Hindlimb muscle (tissue), 1 donor: Measurements from ENCODE around the gene RASSF1. TPM values are rescaled to one million over a fixed set of nuclear protein-coding genes. Genes with fewer than 3 reads are reported as not detected.
A peak's percentile ranks its signal among the peaks of the same experiment; 100 is the strongest.

Source experiments
- DNase-seq: peaks from one replicate; pipeline ENCODE4 v3.0.0-alpha.2; 2013
- polyA plus RNA-seq: library from polyadenylated mRNA; unstranded; fragments of 120-200 nt; gene quantifications from one replicate; pipeline ENCODE4 v1.2.1, GENCODE V29; 2013; ENCODE audit not compliant: insufficient read length

The RASSF1 gene
- polyA plus RNA-seq, 1 donor: 36.3 TPM

- no peak for DNase-seq
These were observed 25.2 kb upstream of the RASSF1 start for GRCh38 chr3:50365842-50366220.

- DNase-seq: peak; percentile 72
These were observed 24.6 kb upstream of the RASSF1 start for GRCh38 chr3:50365080-50365841.

DNA sequence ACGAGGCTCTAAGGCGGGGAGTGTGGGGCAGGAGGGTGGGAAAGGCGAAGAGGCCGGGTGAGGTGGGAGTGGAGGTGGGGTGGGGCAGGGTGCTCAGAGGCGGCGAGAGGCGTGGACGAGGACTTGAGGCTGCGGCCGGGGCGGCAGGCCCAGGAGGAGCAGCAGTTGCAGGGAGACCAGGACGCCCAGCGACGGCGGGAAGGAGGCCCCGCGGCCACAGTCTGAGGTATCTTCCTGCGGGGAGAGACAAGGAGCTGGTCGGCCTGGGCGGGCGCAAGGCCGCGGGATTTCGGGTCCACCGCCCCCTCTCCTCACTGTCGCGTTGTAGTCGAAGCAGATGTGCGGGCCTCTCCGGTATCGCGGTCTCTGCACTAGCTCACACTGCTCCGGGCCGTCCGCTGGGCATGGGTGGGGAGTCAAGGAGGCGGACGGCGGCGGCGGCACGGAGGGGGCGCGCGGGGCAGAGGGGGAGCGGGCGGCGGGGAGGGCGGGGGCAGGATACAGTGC, 24.0 kb upstream of the RASSF1 start:
- DNase-seq: no peak

- DNase-seq: no peak
These were observed 19.1 kb upstream of the RASSF1 start for GRCh38 chr3:50359760-50360110.

DNA sequence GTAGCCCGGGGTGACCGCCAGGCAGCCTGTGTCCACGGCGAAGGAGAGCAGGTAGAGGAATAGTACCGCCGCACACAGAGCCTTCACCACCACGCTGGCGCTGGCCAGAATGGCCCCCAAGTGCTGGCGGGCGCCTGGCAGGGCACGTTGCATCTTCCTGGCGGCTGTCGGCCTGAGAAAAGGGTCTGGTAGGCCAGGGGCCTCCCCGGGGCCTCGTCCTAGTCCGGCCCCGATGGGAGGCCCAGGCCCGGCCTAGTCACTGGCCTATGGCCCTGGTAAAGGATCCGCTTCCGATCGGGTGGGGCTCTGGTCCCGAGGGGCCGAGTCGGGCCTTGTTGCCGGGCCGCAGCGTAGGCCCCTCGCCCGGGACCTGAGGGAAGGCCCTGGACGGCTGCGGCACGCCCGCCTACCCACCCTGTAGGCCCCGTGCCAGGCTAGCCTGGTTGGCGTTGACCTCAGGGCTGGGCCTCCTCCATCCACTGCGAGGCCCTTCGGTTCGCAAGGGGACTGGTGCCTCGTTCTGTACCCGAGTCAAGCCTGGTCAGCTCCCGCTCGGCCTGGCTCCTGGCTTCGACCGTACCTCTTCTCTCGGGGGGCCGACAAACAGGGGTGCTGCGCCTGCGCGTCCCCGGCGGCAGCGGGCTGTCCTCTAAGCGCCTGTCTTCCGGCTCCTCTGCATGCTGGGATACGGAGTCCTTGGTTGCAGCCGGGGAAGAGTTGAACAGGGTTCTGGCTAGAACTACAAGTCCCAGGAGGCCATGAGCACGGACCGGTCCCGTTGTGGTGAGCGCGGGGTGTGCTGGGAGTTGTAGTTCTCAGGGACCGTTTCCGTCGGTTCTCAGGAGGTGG, 18.5 kb upstream of the RASSF1 start, which contains the start of gene TMEM115:
TMEM115 (minus strand) TSS at position 611 of the 849 bp plus-strand sequence; CDS start at position 153, 458 bp downstream.
- peak; percentile 98 for DNase-seq

DNA sequence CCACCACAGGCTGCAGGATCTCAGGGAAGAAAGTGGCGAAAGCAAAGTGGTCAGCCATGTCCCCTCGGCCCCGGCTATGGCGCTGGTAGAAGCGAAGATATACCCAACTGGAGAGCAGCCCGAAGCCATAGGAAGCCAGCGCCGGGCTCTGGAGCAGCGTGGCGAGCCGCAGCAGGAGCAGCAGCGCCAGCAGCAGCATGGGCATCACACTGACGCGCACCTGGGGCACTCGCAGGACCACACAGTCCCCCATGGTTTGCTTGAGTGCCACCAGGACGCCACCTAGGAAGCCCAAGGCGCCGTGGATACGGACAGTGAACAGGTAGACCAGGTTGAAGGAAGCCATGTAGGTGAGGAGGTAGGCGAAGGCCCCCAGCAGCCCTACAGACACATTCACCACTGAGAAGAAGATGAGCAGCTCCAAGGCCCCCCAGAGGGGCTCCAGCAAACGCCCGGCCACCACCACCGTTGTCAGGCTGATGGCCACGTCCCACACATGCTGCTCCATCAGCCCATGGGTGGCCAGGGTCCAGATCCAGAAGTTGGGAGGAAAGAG, 17.8 kb upstream of the RASSF1 start:
- no peak for DNase-seq

GRCh38 chr3:50357481-50357880, 16.8 kb upstream of the RASSF1 start:
- DNase-seq: no peak

DNA sequence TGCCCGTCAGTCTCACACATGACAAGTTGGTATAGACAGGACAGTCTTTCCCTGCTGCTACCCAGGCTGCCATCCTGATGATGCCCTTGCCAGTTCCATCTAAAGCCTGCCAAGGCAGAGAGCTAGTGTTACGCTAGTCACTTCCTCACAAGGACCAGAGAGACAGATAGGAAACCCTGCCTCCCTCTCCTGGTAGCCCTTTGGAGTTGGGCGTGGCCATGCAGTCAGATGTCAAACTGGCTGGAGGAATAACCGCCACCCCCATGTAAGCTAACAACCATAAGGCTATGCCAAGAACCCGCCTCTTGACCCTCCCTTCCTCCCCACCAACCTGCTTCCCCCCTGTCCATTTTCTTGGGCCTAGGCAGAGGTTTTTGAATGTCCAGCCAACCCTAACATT, 15.9 kb upstream of the RASSF1 start:
- DNase-seq: no peak

DNA sequence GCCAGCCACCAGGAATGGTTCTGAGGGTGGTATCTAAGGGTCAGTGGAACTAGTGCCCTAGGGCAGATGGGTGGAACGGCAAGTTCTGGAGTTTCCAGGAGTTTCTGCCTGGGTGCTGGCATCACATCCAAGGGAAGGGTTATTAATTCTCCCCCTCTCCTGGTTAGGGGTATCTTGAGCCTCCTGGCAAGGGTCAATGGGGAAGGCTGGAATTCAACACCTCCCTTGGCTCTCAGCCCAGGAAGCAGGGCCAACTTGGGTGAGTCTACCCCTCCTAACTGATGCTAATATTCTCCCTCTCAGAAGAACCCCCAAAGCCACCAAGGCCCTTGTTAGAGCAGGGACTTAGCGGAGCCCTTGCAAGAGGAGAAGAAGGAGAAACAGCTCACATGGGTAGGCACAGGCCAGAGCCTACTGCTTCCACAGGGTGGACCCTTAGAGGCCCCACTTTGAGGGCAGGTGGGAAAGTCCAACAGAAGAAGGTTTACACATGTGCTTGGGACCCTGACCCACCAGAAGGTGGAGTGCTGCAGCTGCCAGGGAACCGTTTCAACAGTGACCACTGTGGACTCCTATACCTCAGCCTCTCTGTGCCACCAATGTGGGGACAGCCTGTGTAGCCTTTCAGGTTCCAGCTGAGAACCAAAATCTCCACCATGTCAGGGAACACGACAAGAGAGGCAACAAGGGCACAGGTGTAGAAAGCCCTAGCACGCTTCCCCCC, 15.4 kb upstream of the RASSF1 start:
- DNase-seq: no peak

- no peak for DNase-seq
These were observed 14.2 kb upstream of the RASSF1 start for GRCh38 chr3:50354850-50355249.

DNA sequence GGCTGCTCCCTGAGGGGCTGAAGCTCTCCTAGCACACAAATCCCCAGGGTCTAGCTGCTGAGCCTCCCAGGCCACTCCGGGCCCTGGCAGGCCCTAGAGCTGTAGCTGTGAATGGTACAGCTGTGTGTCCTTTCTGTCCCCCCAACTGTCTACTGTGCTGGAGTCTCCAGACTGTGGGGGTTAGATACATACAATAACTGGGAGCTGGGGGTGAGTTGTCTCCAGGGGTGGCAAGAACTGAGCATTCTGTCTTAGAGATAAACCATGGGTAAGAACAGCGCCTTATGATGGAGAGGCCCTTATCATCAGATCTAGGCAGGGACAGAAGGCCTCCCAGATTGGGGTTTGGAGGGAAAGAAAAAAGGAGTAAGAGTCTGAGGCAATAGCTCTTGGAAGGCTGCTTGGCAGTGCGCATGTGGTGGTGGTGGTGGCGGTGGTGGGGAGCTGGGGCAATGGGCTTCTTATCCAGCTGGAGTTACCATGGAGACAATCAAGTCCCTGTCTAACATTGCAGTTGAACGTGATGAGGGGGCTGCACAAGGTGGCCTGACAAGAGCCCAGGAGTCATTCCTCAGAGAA, 13.6 kb upstream of the RASSF1 start:
- no peak for DNase-seq

DNA sequence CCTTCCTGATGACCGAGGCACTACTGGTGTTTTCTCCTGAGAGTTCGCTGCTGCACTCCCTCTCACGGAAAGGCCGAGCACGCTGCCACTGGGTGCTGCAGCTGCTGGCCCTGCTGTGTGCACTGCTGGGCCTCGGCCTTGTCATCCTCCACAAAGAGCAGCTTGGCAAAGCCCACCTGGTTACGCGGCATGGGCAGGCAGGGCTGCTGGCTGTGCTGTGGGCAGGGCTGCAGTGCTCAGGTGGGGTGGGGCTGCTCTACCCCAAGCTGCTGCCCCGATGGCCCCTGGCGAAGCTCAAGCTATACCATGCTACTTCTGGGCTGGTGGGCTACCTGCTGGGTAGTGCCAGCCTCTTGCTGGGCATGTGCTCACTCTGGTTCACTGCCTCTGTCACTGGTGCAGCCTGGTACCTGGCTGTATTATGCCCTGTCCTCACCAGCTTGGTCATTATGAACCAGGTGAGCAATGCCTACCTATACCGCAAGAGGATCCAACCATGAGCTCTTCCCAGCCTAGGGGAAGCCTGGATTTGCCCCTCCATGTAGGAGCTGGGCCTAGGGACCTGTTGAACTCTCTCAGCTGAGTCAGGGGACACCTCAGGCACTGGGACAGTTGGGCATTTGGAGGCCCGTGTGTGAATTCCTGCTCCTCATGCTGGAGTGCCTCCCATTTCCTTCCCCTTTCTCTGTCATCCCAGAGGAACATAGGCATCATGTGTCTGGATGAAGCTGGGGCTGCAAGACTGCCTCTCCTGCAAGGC, 12.8 kb upstream of the RASSF1 start:
- DNase-seq: no peak

DNA sequence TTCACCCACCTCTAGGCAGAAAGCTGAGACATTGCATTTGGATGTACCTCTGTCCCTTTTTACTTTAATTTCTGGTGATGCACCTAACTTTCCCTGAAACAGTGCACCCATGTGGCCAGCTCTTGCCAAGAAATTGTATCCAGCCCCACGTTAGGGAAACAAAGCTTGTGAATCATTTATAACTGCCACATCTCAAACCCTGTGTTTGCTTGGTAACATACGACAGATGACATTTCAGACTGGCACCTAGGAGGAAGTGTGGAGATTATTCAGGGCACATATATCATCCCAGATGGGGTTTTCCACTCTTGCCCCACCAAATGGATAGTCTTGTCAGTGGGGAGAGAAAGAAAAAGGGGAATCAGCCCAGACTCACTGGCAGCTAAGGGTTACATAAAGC, 12.1 kb upstream of the RASSF1 start:
- no peak for DNase-seq

DNA sequence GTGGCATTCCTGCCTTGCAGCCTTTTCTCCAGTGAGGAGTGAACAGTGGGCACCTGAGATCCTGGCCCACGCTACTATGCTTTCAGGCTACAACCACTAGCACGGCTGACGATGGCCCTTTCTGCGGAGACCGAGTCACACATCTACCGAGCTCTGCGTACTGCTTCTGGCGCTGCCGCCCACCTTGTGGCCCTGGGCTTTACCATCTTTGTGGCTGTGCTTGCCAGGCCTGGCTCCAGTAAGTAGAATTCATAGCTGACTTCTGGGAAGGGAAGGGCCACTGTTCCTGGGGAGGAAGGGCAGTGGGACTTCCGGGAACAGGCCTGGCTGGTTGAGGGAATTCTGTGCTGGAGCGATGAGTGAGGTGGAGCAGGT, 10.7 kb upstream of the RASSF1 start:
- DNase-seq: no peak

DNA sequence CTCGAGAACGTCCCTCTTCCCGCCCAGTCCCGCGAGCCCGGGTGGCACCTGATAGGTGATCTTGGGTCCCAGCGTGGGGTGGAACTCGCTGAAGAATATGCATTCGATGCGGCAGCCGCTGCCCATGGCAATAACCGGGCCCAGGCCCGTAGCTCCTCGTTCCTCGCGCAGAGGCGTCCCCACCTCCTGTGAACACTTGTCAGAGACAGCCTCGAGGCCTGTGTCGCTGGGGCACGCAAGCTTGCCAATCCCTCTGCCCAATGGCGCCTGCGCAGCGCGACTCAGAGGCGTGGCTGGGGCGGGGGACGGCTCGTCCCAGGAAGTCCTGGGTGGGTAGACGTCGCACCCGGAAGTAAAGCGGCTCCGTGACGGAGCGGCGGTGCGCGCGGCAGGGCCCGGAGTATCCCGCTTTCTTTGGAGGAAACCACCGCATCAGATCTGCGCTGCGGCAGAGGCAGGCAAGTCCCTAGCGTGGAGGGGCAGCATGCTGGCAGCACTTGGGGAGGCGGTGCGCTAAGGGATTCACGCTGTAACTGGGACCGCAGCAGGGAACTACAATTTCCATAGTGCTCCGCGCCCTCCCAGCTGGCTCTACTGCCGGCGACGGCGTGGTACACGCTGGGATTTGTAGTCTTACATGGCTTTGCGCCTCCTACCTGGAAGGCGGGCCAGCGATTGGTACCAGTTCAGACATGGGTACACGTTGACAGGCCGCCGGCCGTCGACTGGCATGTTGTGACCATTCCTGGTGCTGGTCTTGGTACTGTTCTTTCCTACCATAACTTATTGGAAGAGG, 10.1 kb upstream of the RASSF1 start, which contains the start of the genes CYB561D2 and NPRL2:
CYB561D2 (plus strand) TSS at position 336 of the 796 bp plus-strand sequence. CDS start 572 bp downstream, outside the sequence.
NPRL2 (minus strand) TSS at position 249 of the 796 bp plus-strand sequence; CDS start at position 126, 123 bp downstream.
- DNase-seq: peak; percentile 95

- DNase-seq: no peak
These were observed 9.5 kb upstream of the RASSF1 start for GRCh38 chr3:50350213-50350526.

- peak; percentile 73 for DNase-seq
These were observed 6.7 kb upstream of the RASSF1 start for GRCh38 chr3:50347187-50347813.

DNA sequence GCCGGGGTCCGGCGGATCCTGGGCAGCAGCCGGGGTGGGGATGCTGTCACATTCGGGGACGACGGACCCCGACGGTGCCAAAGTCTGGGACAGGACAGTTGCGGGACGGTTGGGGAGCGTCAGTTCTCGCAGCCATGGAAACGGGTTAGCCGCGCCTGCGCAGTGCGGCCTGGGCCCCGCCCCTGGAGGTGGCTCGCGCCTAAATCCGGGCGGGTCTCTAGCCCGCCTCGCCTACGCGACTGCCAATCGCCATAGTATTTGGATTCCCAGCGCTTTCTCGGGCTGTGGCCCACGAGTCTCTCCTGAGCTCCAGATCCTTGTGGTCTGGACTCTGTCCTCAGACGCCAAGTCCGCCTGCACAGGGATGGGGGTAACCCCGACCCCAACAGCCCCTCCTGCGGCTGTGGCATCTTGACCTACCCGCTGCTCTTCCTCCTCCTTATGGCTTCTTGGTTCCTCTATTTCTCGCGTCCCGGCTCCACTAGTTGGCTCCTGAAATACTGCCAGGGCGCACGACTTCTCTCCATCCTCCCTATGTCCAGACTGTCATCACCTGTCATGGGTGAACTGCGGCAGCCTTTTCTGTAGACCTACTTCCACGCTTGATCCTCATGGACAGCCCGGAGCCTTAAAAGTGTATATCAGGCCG, 5.1 kb upstream of the RASSF1 start, which contains the start of gene ZMYND10:
ZMYND10 (minus strand) TSS at position 147 of the 649 bp plus-strand sequence. CDS start 153 bp downstream, outside the sequence.
- DNase-seq: no peak

DNA sequence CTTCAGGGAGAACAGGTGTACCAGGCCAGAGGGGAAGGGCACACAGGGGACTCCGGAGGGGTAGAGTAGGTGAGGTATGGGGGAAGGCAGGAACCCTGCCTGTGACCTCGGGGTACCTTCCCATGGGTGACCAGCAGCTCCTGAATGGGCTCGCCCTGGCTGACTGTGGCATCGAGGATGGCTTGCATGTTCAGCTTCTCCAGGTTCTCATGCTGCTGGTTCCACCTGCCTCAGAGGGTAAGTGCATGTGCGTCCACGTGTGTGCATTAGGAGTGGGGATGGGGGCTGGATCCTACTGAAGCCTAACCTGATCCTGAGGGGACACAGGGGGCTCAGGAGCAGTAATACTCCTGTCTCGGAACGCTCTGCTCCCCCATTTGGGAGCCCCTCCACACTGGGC, 4.4 kb upstream of the RASSF1 start:
- DNase-seq: no peak
